ENCODE data around the gene SSR1.

GRCh38 chr6:7304821-7305220 lies 8.2 kb downstream of the SSR1 start:
- no peak for TF ChIP-seq CTCF (IDR thresholded peaks at IDR 0.05)
- TF ChIP-seq ZFX (IDR thresholded peaks at IDR 0.05; ENCODE audit: borderline replicate concordance) = no peak

Measured in 22Rv1 (cell line).